Hepatocyte (in vitro differentiated cells): ENCODE results near the gene GRB10. TPM values are rescaled to one million over a fixed set of nuclear protein-coding genes. Genes with fewer than 3 reads are reported as not detected.

Experiments used
- DNase-seq: peaks from one replicate; pipeline ENCODE4 v3.0.0-alpha.2; 2016; ENCODE audit warnings: low spot score
- H2AFZ ChIP-seq: fragments of 200-600 bp; sonication (generic); 2 replicates; pipeline ENCODE4 v1.6.0; 2016; ENCODE audit warnings: antibody characterized with exemption, mild to moderate bottlenecking
- H3K27ac ChIP-seq: fragments of 200-600 bp; sonication (generic); 2 replicates; pipeline ENCODE4 v1.5.1; 2016; ENCODE audit warnings: mild to moderate bottlenecking
- H3K27me3 ChIP-seq: fragments of 200-600 bp; sonication (generic); 2 replicates; pipeline ENCODE4 v1.6.1; 2016
- H3K36me3 ChIP-seq: fragments of 200-600 bp; sonication (generic); replicated peaks from 2 replicates; pipeline ENCODE4 v1.5.1; 2016; ENCODE audit warnings: low read depth; ENCODE audit not compliant: insufficient read depth
- H3K4me1 ChIP-seq: fragments of 200-600 bp; sonication (generic); 2 replicates; pipeline ENCODE4 v1.5.1; 2016; ENCODE audit warnings: mild to moderate bottlenecking, moderate library complexity; ENCODE audit not compliant: insufficient read depth
- H3K4me2 ChIP-seq: fragments of 200-600 bp; sonication (generic); 2 replicates; pipeline ENCODE4 v1.6.0; 2016
- H3K4me3 ChIP-seq: fragments of 200-600 bp; sonication (generic); 2 replicates; pipeline ENCODE4 v1.5.1; 2016; ENCODE audit warnings: mild to moderate bottlenecking
- H3K79me2 ChIP-seq: fragments of 200-600 bp; sonication (generic); 2 replicates; pipeline ENCODE4 v1.6.0; 2017; ENCODE audit warnings: mild to moderate bottlenecking
- H3K9me2 ChIP-seq: fragments of 200-600 bp; sonication (generic); replicated peaks from 2 replicates; pipeline ENCODE4 v1.6.0; 2017; ENCODE audit warnings: mild to moderate bottlenecking; ENCODE audit not compliant: insufficient read depth
- H3K9me3 ChIP-seq: fragments of 200-600 bp; sonication (generic); 2 replicates; pipeline ENCODE4 v1.5.1; 2016; ENCODE audit warnings: low read depth, mild to moderate bottlenecking
- H4K20me1 ChIP-seq: fragments of 200-600 bp; sonication (generic); 2 replicates; pipeline ENCODE4 v1.6.0; 2016; ENCODE audit warnings: mild to moderate bottlenecking; ENCODE audit not compliant: insufficient read depth, poor library complexity, severe bottlenecking
- EZH2 ChIP-seq: fragments of 200-600 bp; sonication (generic); IDR thresholded peaks from 2 replicates; pipeline ENCODE4 v1.6.1; 2016; ENCODE audit warnings: antibody characterized with exemption, mild to moderate bottlenecking, borderline replicate concordance
- EZH2phosphoT487 ChIP-seq: fragments of 200-600 bp; sonication (generic); IDR thresholded peaks from one replicate; pipeline ENCODE4 v1.6.1; 2018; ENCODE audit warnings: antibody characterized with exemption, mild to moderate bottlenecking, low read depth, moderate library complexity; ENCODE audit not compliant: unreplicated experiment, severe bottlenecking
- WGBS: methylation state at CpG from one replicate; pipeline ENCODE4 v1.1.6; 2016; ENCODE audit warnings: low lambda C conversion rate; ENCODE audit errors: missing lambda C conversion rate; 5-methylcytosine and 5-hydroxymethylcytosine counted together
- polyA plus RNA-seq: library from polyadenylated mRNA; unstranded; fragments of >200 nt; fragmentation: Nextera tagmentation; extraction: Ambion mirVana; gene quantifications from 2 replicates; pipeline ENCODE4 v1.2.1, GENCODE V29; 2016
- total RNA-seq: library from RNA; depleted of rRNA; stranded (reverse); fragments of >200 nt; gene quantifications from 2 replicates; pipeline ENCODE4 v1.2.3, GENCODE V29; 2014
- TF ChIP-seq, protein P1 (sequence below): fragments of 200-600 bp; sonication (generic); IDR thresholded peaks from 2 replicates; pipeline ENCODE4 v1.5.1; 2016; ENCODE audit warnings: antibody characterized with exemption, mild to moderate bottlenecking; ENCODE audit not compliant: poor library complexity

GRB10 gene
- total and polyA plus RNA-seq, 2 experiments from 2014 or later, result 47.6 to 65.9 TPM

DNA sequence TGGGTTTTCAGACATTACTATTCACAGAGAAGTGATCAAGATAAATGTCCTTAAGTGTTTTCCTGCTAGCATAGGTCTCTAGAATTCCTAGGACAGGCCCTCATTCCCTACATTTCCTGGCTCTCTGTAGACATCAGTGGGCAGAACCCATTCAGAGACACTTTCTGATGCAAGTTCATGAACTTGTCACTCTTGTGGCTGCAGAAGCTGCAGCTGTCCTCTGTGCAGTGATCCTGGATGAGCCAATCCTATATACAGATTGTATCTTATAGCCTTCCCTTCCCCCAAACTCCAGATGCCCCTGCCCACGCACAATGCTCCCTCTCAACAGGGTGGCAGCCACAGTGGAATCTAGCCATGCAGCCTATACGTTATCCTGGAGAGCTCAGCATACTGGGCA is 12.6 kb upstream of the GRB10 start:
- Histone ChIP-seq H3K9me2 (no peaks in the 10 kb centered on the region), H3K4me1 (no peaks in the 10 kb centered on the region), H4K20me1 (peaks cover 16% of the 10 kb centered on the region), H3K4me3 (no peak overlapping the region), H2AFZ (no peak overlapping the region), H3K27ac (no peak overlapping the region), H3K27me3 (no peaks in the 10 kb centered on the region), H3K9me3 (no peaks in the 10 kb centered on the region), H3K4me2 (no peak overlapping the region), H3K79me2 (peaks cover 23% of the 10 kb centered on the region), H3K36me3 (no peaks in the 10 kb centered on the region)
- 66% methylated on average over 2 of the region's 2 CpGs for WGBS
- no peak for DNase-seq
- TF ChIP-seq, protein P1, sequence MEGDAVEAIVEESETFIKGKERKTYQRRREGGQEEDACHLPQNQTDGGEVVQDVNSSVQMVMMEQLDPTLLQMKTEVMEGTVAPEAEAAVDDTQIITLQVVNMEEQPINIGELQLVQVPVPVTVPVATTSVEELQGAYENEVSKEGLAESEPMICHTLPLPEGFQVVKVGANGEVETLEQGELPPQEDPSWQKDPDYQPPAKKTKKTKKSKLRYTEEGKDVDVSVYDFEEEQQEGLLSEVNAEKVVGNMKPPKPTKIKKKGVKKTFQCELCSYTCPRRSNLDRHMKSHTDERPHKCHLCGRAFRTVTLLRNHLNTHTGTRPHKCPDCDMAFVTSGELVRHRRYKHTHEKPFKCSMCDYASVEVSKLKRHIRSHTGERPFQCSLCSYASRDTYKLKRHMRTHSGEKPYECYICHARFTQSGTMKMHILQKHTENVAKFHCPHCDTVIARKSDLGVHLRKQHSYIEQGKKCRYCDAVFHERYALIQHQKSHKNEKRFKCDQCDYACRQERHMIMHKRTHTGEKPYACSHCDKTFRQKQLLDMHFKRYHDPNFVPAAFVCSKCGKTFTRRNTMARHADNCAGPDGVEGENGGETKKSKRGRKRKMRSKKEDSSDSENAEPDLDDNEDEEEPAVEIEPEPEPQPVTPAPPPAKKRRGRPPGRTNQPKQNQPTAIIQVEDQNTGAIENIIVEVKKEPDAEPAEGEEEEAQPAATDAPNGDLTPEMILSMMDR, result no peak
- TF ChIP-seq EZH2, result no peak
- no peak for TF ChIP-seq EZH2phosphoT487

- DNase-seq, result no peak
- H3K9me2 ChIP-seq, result no peaks in the 10 kb centered on the region
- peak overlapping the region; percentile 74 for H3K4me3 ChIP-seq
- TF ChIP-seq EZH2 (no peak), EZH2phosphoT487 (no peak)
- TF ChIP-seq, protein P1, result no peak
- no peaks in the 10 kb centered on the region for H3K36me3 ChIP-seq
- H3K4me1 ChIP-seq, result no peaks in the 10 kb centered on the region
- no peaks in the 10 kb centered on the region for H3K9me3 ChIP-seq
- 53% methylated on average over 18 of the region's 18 CpGs for WGBS
- no peaks in the 10 kb centered on the region for H3K27me3 ChIP-seq
- peaks cover 34% of the 10 kb centered on the region for H3K79me2 ChIP-seq
- peak overlapping the region; percentile 43 for H2AFZ ChIP-seq
- peak overlapping the region; percentile 63 for H3K27ac ChIP-seq
- peaks cover 28% of the 10 kb centered on the region for H4K20me1 ChIP-seq
- H3K4me2 ChIP-seq, result peak overlapping the region; percentile 80
Measured at GRCh38 chr7:50793947-50794570, 11.4 kb upstream of the GRB10 start.

DNA sequence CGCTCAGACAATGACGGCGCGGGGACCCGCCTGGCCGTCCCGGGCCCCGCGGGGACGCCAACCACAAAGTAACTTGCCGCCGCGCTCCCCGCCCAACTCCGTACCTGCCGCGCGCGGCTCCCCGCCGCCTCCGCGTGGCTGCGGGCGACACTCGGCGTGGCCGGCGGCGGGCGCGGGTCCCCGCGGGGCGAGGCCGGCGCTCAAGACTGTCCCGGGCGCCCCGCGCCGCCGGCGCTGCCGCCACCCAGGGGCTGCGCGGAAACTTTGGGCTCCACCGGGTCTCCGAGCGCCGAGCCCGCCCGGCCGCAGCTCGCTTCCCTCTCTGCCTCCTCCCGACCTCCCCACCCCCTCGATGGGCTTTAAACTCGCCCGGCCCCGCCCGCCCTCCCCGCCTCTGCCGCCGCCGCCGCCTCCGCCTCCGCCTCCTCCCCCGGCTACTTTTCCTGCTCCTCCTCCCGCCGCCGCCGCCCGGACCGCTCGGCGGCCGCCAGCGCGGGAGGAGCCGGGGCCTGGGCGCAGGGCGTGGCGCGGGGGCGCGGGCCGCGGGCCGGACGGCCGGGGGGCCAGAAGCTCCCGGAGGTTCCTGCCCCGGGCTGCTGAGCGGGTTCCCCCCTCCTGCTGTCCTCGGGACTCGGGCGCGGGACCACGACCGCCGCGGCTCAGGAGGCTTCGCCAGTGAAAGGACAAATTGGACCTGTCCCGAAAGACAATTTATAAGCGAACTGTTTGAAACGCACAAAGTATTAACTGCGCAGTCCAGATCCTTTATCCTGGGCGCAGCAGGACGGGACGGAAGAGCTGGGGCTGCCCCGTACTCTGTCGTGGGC is 10.6 kb upstream of the GRB10 start:
- Histone ChIP-seq H3K4me2 (peak overlapping the region; percentile 80), H3K9me3 (no peaks in the 10 kb centered on the region), H3K79me2 (peaks cover 42% of the 10 kb centered on the region), H2AFZ (peak overlapping the region; percentile 43), H3K4me3 (peak overlapping the region; percentile 74), H3K27me3 (no peaks in the 10 kb centered on the region), H3K4me1 (no peaks in the 10 kb centered on the region), H3K36me3 (no peaks in the 10 kb centered on the region), H3K9me2 (no peaks in the 10 kb centered on the region), H4K20me1 (peaks cover 35% of the 10 kb centered on the region), H3K27ac (peak overlapping the region; percentile 63)
- DNase-seq, result peak; percentile 84
- WGBS, result under 1% methylated on average over 73 of the region's 113 CpGs
- TF ChIP-seq EZH2 (no peak), EZH2phosphoT487 (no peak)
- TF ChIP-seq, protein P1, result no peak
